SW480 (cell line): ENCODE data around the gene SMG9.

Experiments used
- DNase-seq: peaks from one replicate; pipeline ENCODE4 v3.0.0-alpha.2; 2016; ENCODE audit warnings: low spot score

Gene SMG9

DNA sequence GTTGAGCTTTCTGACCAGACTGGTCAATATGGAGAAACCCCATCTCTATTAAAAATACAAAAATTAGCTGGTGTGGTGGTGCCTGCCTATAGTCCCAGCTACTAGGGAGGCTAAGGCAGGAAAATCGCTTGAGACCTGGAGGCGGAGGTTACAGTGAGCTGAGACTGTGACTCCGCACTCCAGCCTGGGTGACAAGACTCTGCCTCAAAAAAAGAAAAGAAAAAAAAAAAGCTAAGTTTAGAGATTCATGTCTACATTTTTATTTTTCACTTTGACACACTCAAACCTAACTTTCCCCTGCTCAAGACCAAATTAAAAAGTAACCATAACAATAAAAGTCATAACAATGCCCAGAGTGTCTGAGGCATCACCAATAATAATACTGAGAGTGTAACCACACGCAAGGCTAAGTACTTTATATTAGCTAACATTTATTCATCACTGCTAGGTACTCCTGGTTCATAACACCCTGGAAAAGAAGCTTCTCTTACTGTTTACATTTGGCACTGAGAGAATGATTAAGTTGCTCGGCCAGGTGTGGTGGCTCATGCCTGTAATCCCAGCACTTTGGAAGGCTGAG, 33.2 kb downstream of the SMG9 start:
- no peak for DNase-seq

DNA sequence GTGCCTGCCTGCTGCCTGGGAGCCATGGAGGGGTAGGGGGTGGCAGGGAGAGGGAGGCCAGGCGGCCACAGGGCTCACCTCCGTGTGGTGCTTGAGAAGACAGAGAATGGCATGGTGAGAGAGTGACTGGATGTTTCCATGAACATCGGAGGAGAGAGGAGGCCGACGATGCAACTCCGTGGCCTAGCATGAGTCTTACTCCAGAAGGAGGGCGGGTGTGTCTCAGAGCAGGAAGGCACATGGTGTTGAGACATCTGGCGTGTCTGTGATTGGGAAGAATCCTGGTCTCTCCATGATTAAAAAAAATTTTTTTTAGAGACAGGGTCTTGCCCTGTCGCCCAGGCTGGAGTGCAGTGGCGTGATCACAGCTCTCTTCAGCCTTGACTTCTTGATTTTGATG, 33.8 kb downstream of the SMG9 start:
- no peak for DNase-seq

DNA sequence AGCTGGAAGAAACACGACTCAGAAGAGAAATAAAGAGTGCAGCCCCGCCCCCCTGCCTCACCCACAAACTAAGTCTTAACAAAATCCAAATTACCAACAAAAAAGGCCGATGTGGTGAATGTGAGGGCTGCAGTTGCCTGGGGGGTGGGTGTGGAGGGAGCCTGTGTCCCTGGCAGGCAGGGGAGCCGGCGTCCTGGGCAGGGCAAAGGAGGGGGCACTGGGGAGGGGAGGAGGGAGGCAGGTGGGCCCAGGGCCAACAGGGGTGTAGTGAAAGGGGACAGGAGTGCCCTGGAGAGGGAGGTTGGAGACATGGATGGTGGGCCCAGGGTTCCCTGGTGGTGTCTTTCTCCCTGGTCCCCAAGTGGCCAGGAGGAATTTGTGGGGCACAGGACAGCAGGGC, 34.8 kb downstream of the SMG9 start:
- no peak for DNase-seq

DNA sequence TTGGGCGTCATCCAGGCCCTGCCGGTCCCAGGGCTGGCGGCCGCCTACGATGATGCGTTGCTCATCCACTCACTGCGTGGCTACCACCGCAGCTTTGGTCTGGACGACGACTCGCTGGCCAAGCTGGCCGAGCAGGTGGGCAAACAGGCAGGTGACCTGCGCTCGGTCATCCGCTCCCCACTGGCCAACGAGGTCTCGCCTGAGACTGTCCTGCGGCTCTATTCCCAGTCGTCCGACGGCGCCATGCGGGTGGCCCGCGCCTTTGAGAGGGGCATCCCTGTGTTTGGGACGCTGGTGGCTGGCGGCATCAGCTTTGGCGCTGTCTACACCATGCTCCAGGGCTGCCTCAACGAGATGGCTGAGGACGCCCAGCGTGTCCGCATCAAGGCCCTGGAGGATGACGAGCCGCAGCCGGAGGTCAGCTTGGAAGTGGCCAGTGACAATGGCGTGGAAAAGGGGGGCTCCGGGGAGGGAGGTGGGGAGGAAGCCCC, 35.3 kb downstream of the SMG9 start:
- no peak for DNase-seq

DNA sequence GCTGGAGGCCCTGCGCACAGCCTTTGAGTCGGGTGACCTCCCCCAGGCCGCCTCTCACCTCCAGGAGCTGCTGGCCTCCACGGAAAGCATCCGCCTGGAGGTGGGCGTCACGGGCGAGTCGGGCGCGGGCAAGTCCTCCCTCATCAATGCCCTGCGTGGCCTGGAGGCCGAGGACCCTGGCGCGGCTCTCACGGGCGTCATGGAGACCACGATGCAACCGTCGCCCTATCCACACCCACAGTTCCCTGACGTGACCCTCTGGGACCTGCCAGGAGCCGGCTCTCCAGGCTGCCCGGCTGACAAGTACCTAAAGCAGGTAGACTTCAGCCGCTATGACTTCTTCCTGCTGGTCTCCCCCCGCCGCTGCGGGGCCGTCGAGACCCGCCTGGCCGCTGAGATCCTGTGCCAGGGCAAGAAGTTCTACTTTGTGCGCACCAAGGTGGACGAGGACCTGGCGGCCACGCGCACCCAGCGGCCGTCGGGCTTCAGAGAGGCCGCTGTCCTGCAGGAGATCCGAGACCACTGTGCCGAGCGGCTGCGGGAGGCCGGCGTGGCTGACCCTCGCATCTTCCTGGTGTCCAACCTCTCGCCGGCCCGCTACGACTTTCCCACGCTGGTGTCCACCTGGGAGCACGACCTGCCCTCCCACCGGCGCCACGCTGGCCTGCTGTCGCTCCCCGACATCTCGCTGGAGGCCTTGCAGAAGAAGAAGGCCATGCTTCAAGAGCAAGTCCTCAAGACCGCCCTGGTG, 36.0 kb downstream of the SMG9 start:
- DNase-seq = no peak

DNA sequence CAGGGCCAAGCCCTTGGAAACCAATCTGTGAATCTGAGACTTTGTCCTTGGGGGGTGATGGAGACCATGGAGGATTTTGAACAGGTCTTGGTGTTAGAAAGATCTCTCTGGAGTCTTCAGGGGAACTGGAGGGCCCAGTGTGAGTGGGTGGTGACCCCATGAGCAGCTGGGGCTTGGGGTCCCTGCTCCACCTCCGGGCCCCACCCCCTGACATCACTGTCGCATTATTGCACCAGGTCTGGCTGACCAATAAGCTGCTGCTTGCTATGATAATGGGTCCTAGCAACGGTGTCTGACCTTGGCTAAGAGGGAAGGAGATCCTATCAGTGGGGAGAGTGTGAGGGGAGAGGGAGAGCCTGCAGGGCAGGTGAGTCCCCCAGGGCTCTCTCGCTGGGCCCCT, 39.0 kb downstream of the SMG9 start, which contains the start of gene IRGC:
Gene IRGC, plus strand, starts transcription at position 301 of the 400 bp plus-strand sequence. CDS start 2,483 bp downstream, outside the sequence.
- no peak for DNase-seq

DNA sequence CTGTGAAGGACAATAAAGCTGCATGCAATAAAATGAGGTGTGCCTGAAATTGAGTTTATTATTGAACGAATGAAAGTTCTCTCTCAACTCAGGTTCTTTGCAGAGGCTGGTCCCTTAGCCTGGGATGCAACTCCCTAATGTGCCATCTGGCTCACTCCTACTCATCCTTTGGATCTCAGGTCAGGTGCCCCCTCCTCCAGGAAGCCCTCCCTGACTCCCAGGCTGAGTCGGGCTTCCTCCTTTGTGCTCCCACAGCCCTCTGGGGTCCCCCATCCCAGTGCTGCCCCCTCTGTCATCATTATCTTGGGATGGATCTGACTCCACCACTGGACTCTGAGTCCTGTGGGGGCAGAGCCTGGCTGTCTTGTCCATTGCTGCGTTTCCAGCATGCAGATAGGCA, 41.6 kb downstream of the SMG9 start:
- DNase-seq = no peak

DNA sequence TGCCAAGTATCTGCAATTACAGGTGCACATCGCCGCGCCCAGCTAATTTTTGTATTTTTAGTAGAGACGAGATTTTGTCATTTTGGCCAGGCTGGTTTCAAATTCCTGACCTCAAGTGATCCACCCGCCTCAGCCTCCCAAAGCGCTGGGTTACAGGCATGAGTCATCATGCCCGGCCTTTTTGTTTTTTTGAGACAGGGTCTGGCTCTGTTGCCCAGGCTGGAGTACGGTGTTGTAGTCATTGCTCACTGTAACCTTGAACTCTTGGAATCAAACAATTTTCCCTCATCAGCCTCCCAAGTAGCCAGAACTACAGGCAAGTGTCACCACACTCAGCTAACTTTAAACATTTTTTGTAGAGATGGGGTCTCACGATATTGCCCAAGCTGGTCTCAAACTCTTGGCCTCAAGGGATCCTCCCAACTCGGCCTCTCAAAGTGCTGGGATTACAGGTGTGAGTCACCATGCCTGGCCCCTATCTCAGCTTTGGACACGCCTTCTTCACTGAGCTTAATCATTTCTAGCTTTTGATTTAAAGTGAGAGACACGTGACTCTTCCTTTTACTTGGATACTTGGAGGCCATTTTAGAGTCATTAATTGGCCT, 42.9 kb downstream of the SMG9 start:
- DNase-seq = peak; percentile 41

DNA sequence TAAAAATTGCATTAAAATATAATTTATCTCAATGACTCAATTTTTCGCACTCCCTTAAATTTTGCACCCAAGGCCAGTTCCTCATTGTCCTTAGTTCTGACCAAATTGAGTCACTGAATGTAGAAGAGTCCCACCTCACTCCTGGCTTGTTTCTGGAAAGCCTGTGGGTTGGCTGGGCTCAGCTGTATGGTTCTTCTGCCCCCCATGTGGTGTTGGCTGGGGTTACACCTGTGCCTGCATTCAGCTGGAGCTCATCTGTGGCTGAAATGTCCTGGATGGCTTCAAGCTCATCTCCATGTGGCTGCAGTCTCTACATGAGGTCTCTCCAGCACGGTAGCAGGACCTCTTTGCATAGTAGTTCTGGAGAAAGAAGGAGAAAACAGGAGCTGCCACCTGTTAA, 46.0 kb downstream of the SMG9 start:
- no peak for DNase-seq

DNA sequence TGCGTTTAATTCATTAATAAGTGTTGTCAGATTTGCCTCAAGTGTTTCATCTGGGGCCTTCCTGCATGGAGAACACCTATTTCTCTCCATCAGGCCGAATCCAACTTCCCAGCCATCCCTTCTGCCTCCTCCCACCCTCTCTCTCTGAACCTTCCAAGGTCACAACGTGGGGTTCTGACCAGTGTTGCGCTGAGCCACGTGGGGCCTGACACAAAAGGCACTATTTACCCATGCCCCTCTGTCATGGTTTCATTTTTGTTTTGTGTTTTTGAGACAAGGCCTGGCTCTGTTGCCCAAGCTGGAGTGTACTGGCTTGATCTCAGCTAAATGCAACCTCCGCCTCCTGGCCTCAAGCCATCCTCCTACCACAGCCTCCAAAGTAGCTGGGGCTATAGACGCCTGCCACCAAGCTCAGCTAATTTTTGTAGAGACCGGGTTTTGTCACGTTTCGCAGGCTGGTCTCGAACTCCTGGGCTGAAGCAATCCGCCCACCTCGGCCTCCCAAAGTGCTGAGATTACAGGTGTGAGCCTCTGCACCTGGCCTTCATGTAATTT, 47.5 kb downstream of the SMG9 start:
- DNase-seq = no peak

DNA sequence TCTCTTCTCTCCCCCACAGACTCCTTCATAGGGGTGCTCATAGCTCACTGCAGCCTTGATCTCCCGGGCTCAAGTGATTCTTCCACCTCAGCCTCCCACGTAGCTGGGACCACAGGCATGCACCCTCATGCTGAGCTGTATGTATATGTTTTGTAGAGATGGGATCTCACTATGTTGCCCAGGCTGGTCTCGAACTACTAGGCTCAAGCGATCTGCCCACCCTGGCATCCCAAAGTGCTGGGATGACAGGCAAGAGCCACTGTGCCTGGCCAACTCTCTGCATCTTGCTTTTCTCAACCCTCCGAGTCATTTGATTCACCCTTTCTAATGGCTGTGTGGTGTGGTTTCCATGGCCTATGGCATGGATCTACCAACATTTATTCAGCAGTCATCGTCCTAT, 49.0 kb downstream of the SMG9 start:
- DNase-seq = no peak

DNA sequence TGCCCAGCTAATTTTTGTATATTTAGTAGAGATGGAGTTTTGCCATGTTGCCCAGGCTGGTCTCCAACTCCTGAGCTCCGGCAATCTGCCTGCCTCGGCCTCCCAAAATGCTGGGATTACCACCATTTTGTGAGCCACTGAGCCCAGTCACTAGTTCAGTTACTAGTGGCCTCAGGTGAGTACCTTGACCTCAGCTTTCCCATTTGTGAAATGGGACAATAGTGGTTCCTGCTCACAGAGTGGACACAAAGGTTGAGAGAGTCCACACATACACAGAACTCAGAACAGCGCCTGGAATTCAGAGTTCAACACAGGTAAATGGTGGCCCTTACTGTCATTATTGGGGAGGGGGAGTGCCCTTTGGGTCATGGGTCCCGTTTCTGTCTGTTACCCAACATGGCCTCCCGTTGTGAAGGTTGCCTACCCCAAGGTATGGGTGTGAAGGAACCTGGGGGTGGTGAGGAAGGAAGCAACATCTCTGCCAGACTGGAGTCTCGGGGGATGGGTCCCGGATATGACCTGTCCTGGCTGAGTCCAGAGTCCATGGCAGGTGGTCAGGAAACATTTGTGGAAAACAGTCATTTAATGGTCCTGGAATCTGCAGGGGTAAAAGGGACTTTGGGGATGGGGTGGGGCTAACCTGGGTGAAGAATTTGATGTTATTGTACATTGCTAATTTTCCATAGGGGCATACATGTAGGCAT, 50.6 kb downstream of the SMG9 start:
- no peak for DNase-seq

DNA sequence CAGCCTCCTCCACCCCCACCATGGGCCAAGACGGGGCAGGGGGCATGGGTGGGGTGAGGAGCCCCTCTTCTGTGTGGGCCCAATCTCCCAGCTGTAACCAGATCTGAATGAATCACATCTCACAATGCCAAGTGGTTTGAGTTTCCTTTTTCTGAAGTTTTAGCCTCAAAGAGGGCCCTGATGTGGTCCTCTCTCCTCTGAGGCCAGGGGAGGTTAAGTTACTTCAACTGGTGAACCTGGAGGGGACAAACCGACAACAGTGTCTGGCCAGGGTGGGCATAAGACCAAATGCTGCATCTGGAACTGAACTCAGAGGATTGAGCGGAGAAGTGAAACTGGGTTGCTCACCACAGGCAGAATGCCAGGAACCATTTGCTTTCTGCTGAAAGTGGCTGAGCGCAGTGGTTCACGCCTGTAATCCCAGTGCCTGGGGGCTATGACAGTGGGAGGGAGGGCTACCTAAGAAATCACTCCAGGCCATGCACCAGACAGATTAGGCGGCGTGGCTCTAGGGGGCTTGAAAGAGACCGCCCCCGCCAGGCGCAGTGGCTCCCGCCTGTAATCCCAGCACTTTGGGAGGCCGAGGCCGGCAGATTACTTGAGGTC, 54.3 kb downstream of the SMG9 start:
- DNase-seq = no peak

DNA sequence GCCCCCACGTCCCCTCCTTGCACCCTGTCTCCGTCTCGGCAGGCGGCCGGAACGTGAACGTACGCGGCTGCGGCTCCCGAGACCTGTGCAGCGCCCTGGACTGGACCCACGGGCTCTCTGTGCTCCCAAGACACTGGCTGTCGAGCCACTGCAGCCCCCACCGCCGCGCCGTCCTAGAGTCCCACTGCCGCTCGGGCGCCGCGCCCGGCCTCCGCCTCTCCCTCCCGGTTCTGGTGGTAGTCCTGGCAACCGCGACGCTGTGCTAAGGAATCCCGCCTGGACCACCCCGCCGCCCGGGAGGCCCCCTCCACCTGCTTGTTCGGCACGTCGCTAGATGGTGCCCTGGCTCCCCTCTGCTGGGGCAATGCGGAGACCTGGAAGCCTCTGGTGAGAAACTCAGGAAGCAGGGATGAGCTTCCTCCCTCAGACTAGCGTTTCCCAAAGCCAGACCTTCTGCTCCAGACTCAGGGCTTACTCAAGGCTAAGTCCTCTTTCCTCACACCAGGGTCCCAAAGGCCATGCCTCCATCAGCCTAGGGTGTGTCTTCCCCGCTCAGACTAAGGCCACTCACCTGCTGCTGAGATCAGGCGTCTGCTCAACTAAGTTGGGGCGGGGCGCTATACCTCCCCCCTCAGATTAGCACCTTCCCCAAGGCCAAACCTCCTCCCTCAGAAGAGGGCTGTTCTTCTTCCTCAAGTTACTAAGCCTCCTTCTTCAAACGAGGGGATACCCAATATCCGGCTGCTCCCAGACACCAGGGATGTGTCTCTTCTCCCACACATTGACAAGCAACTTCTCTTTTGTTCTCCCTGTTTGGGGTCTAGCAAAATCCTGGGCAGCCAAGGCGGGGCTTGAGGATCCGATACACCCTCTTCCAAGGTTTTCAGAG, 55.0 kb downstream of the SMG9 start:
- no peak for DNase-seq

DNA sequence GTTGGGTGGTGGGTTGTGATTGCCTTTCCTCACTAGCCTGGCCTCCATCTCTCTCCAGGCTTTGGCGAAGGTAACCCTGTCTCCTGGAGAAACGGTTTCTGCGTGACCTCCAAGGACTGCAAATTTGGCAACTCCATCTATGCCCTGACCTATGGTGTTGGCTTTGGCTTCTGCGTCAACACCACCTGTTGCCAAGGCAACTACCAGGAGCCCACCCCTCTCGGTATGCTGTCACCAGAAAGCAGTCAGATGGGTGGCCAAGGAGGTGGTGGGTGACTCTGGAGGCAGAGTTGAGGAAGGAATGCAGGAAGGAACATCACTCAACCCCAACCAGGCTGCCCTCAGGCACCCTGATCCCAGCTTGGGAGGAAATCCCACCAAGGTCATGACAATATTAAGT, 57.5 kb downstream of the SMG9 start:
- no peak for DNase-seq

DNA sequence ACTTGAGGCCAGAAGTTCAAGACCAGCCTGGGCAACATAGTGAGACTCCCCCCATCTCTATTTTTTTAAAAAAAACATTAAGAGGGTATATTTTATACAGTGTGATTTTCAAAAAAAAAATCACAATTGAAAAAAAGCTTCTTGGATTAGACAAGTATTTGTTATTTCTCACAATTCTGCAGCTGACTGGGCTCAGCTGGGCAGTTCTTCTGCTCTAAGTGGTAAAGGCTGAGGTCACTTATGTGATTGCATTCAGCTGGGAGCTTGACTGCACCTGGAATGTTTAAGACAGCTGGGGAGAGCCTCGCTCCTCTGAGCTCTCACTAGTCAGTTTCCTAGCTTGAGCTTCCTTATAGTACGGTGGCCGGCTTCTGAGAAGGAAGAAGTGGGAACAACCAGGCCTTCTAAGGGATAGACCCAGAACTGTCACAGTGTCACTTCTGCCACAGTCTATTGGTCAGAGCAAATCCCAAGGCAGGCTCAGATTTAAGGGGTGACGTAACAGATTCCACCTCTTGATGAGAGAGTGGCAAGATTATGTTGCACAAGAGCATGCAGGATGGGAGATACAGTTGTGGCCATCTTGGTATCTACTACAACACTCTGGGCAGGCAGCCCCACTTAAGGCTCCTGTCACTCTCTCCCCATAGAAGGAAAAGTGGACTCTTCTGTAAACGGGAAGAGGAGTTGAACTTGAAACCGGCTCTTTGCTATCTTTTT, 58.6 kb downstream of the SMG9 start:
- DNase-seq = no peak

DNA sequence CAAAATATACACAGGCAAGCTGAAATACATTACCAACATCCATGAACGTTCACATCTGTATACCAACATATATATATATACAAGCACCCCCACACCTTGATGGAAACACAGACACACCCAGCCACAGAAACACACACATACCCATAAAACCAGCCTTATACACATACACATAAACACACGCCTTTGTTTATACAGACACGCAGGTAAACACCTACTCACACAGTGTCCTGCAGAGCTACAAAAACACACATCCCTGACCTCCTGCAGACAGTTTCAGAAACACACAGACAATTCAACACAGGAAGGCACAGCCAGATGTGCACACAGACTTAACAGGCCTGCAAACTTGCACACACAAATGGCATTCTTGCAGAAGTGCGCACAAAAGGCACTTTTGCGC, 60.2 kb downstream of the SMG9 start:
- no peak for DNase-seq

DNA sequence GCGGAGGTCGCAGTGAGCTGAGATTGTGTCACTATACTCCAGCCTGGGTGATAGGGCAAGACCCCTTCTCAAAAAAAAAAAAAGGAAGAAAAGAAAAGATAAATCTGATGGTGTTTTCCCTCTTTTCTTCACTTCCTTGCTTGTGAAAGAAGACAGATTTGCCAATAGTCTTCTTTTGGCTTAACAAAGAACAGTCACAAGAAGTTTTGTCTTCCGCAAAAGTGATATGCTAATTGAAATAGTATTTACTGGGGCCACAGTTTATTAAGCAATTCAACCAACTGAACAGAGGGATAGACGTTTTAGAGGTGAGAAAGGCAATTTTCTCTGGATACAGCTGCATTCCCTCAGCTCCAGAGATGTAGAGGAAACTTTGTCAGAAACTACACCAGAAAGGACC, 61.9 kb downstream of the SMG9 start:
- no peak for DNase-seq

DNA sequence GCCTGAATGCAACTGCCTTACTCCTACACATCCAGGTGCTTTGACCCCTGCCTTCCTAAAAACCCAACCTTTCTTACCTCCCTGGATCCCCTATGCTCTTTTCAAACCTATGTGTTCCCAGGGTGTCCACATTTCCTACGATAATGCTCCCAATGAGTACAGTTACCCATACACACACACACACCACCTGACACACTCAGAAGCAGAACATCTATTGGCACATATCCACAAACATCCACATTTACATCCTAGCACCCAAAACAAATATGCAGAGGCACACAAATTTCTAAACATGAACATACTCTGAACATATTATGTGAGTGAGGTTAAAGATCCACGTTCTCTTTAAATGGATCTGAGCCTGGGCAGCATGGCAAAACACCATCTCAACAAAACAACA, 62.4 kb downstream of the SMG9 start:
- DNase-seq = no peak

DNA sequence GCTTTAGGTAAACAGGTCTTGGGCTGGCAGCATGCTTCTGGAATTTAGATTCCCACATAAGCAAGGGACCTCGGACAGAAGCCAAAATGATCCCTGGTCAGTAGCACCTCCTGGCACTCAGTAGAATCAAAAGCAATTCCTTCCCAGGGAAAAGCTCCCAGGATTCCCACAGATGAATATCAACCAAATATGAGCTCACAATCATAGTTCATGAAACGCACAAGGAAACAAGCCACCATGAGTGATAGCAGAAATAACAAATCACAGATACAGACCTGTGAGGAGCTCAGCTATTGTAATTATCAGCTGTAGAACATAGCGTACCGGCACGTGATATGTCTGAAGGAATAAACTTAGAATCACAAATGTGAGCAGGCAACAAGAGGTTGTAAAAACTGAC, 63.0 kb downstream of the SMG9 start:
- DNase-seq = no peak
